K562 (cell line): ENCODE data around the gene BICC1. TPM values are rescaled to one million over a fixed set of nuclear protein-coding genes. Genes with fewer than 3 reads are reported as not detected.

ENCODE experiments used
- ATAC-seq: fragments of 200-7000 bp; cut with Tn5 transposase; 3 replicates; pipeline ENCODE4 v1.9.1; 2020; ENCODE audit warnings: moderate library complexity
- BruUV-seq: library from RNA; stranded (reverse); fragments of 400-500 nt; replicated peaks from 2 replicates; lab custom pipeline; 2021; lab: Mats Ljungman, UMichigan
- CTCF ChIA-PET: fragments of 300-600 bp; formaldehyde crosslinking; extraction: SDS; loops from one replicate; lab custom pipeline; 2021; ENCODE audit warnings: low intra/inter-chr PET ratio; lab: Yijun Ruan, JAX
- POLR2A ChIA-PET: fragments of 300-600, 350-650 bp; sonication (Branson Sonifier 250); formaldehyde crosslinking; extraction: SDS; loops from one replicate; lab custom pipeline; 2021; ENCODE audit warnings: antibody characterized with exemption, inconsistent platforms; lab: Yijun Ruan, JAX
- DNase-seq, 4 experiments: peaks; one replicate each; pipeline versions ENCODE4 v3.0.0 to v3.0.0-alpha.2; 2011 to 2018; ENCODE audit warnings: low spot score in 3 of 4, mixed read lengths in 3 of 4; ENCODE audit errors: extremely low read depth in 1 of 4
- FAIRE-seq: peaks from 2 replicates; lab custom pipeline; 2011; peaks lifted over from hg19 to GRCh38; lab: Jason Lieb, UNC
- H2AFZ ChIP-seq: 2 replicates; pipeline ENCODE4 v1.6.0; 2011; ENCODE audit warnings: low read depth, low read length, control low read depth, inconsistent platforms
- H3K27ac ChIP-seq: fragments of 200-600 bp; 3 replicates; pipeline ENCODE4 v1.8.0; 2011; ENCODE audit warnings: low read depth, mild to moderate bottlenecking, control low read depth, inconsistent platforms, low read length, moderate library complexity, mixed read lengths; ENCODE audit errors: extremely low read depth
- H3K27me3 ChIP-seq, 2 experiments: fragments of 300-600 bp in 1 of 2; 2 replicates in 1 of 2; 3 replicates in 1 of 2; pipeline versions ENCODE4 v1.6.0 to v1.8.0; 2011; ENCODE audit warnings: inconsistent platforms in 2 of 2, low read length in 2 of 2, mild to moderate bottlenecking in 1 of 2, mixed read lengths in 1 of 2, moderate library complexity in 1 of 2; ENCODE audit not compliant: control insufficient read depth in 2 of 2, insufficient read depth in 2 of 2
- H3K36me3 ChIP-seq: fragments of 300-600 bp; 3 replicates; pipeline ENCODE4 v1.8.0; 2011; ENCODE audit warnings: mild to moderate bottlenecking, low read length, inconsistent platforms; ENCODE audit not compliant: control insufficient read depth, insufficient read depth
- H3K4me1 ChIP-seq, 2 experiments: fragments of 200-600 bp in 1 of 2; replicated peaks in 1 of 2; 2 replicates in 1 of 2; 3 replicates in 1 of 2; pipeline versions ENCODE4 v1.5.1 to v1.8.0; 2011; ENCODE audit warnings: inconsistent platforms in 2 of 2, low read length in 2 of 2, mild to moderate bottlenecking in 1 of 2, mixed read lengths in 1 of 2, moderate library complexity in 1 of 2; ENCODE audit not compliant: control insufficient read depth in 2 of 2, insufficient read depth in 2 of 2
- H3K4me2 ChIP-seq: 2 replicates; pipeline ENCODE4 v1.6.1; 2011; ENCODE audit warnings: low read length, control low read depth, inconsistent platforms, mixed read lengths; ENCODE audit not compliant: insufficient read depth
- H3K4me3 ChIP-seq: fragments of 200-600 bp; sonication (generic), shearing (Covaris generic); 2 replicates; pipeline ENCODE4 v1.5.1; 2016; ENCODE audit warnings: control low read depth, inconsistent platforms
- H3K79me2 ChIP-seq: fragments of 200-600 bp; 3 replicates; pipeline ENCODE4 v1.8.0; 2011; ENCODE audit warnings: low read length, inconsistent platforms; ENCODE audit not compliant: control insufficient read depth, insufficient read depth
- H3K9ac ChIP-seq, 2 experiments: 2 replicates each; pipeline versions ENCODE4 v1.6.0 to v1.6.1; 2011; ENCODE audit warnings: low read depth in 2 of 2, low read length in 2 of 2, control low read depth in 1 of 2, inconsistent platforms in 1 of 2, mild to moderate bottlenecking in 1 of 2, mixed read lengths in 1 of 2; ENCODE audit not compliant: insufficient read depth in 1 of 2
- H3K9me1 ChIP-seq: one replicate; pipeline ENCODE4 v1.6.0; 2011; ENCODE audit warnings: inconsistent platforms, mild to moderate bottlenecking, low read length, moderate library complexity; ENCODE audit not compliant: control insufficient read depth, insufficient read depth
- H3K9me3 ChIP-seq: replicated peaks from 2 replicates; pipeline ENCODE4 v1.5.1; 2011; ENCODE audit warnings: low read depth, low read length, inconsistent platforms; ENCODE audit not compliant: control insufficient read depth, insufficient read depth
- H4K20me1 ChIP-seq: replicated peaks from 2 replicates; pipeline ENCODE4 v1.6.1; 2011; ENCODE audit warnings: low read length, inconsistent platforms, mixed read lengths; ENCODE audit not compliant: control insufficient read depth, insufficient read depth
- CAMTA2 ChIP-seq: fragments of 250-450 bp; sonication (Bioruptor Pico); conservative IDR thresholded peaks from 2 replicates; pipeline ENCODE4 v1.5.1; 2022
- CEBPG ChIP-seq, 3 experiments: fragments of 200-800 bp in 1 of 3; sonication (Bioruptor generic) in 1 of 3; sonication (generic) in 1 of 3; formaldehyde crosslinking in 1 of 3; IDR thresholded peaks in 2 of 3; conservative IDR thresholded peaks in 1 of 3; 2 replicates each; pipeline versions ENCODE4 v1.6.1 to v1.8.0; 2016 to 2022; ENCODE audit warnings: missing compliant biosample characterization in 2 of 3, missing genetic modification characterization in 2 of 3, mild to moderate bottlenecking in 1 of 3, missing genetic modification reagents in 1 of 3
- CHD1 ChIP-seq: fragments of 200-600 bp; sonication (generic); IDR thresholded peaks from one replicate; pipeline ENCODE4 v1.6.1; 2012; ENCODE audit warnings: mild to moderate bottlenecking, moderate library complexity, low read length, inconsistent platforms
- CTBP1 ChIP-seq: fragments of 450-650 bp; IDR thresholded peaks from 2 replicates; pipeline ENCODE4 v1.6.1; 2016; ENCODE audit warnings: borderline replicate concordance
- EZH2 ChIP-seq: IDR thresholded peaks from 2 replicates; pipeline ENCODE4 v1.6.1; 2012; ENCODE audit warnings: low read depth, mild to moderate bottlenecking, inconsistent platforms, low read length, borderline replicate concordance
- FOXJ2 ChIP-seq: fragments of 200-800 bp; sonication (Bioruptor generic); IDR thresholded peaks from 2 replicates; pipeline ENCODE4 v1.6.1; 2016; ENCODE audit warnings: missing genetic modification characterization, missing compliant biosample characterization
- KLF1 ChIP-seq: fragments of 450-650 bp; IDR thresholded peaks from 2 replicates; pipeline ENCODE4 v1.6.1; 2016; ENCODE audit warnings: missing genetic modification characterization, missing compliant biosample characterization
- NFIC ChIP-seq: fragments of 450-650 bp; IDR thresholded peaks from 2 replicates; pipeline ENCODE4 v1.6.1; 2017; ENCODE audit warnings: mild to moderate bottlenecking, inconsistent platforms
- NR1H2 ChIP-seq: sonication (generic); formaldehyde crosslinking; IDR thresholded peaks from 2 replicates; pipeline ENCODE4 v1.4.0; 2020; ENCODE audit warnings: mild to moderate bottlenecking, missing genetic modification reagents
- RBM22 ChIP-seq: fragments of 200-400 bp; formaldehyde crosslinking; IDR thresholded peaks from 2 replicates; pipeline ENCODE4 v1.6.1; 2018; ENCODE audit warnings: low read length, low read depth; ENCODE audit not compliant: poor library complexity, severe bottlenecking
- SNRNP70 ChIP-seq: fragments of 200-400 bp; formaldehyde crosslinking; optimal IDR thresholded peaks from 2 replicates; pipeline ENCODE3; 2017; ENCODE audit warnings: low read depth, low read length
- VEZF1 ChIP-seq: fragments of 200-800 bp; sonication (Bioruptor generic); IDR thresholded peaks from 2 replicates; pipeline ENCODE4 v1.6.1; 2017; ENCODE audit warnings: missing genetic modification characterization, missing compliant biosample characterization
- XRCC5 ChIP-seq: fragments of 200-400 bp; formaldehyde crosslinking; IDR thresholded peaks from 2 replicates; pipeline ENCODE4 v1.6.1; 2017; ENCODE audit warnings: low read depth, mild to moderate bottlenecking, low read length
- ZNF197 ChIP-seq: fragments of 200-800 bp; sonication (Bioruptor generic); IDR thresholded peaks from 2 replicates; pipeline ENCODE4 v1.6.1; 2016; ENCODE audit warnings: low read depth, missing genetic modification characterization, missing compliant biosample characterization
- ZNF3 ChIP-seq: fragments of 250-450 bp; sonication (Bioruptor Pico); IDR thresholded peaks from 2 replicates; pipeline ENCODE4 v1.5.0; 2021; ENCODE audit warnings: mild to moderate bottlenecking, moderate library complexity
- ZNF354B ChIP-seq: fragments of 250-450 bp; sonication (Bioruptor Pico); IDR thresholded peaks from 2 replicates; pipeline ENCODE4 v1.4.0; 2020
- ZNF384 ChIP-seq: IDR thresholded peaks from 2 replicates; pipeline ENCODE4 v1.6.1; 2012; ENCODE audit warnings: low read depth, low read length, improper control_type of control experiment
- WGBS: fragments of 100-300 bp; shearing (Covaris generic); methylation state at CpG from one replicate; pipeline ENCODE4 v1.1.6; 2016; ENCODE audit warnings: low coverage, mixed read lengths; ENCODE audit not compliant: insufficient coverage; ENCODE audit errors: missing lambda C conversion rate; 5-methylcytosine and 5-hydroxymethylcytosine counted together
- in situ Hi-C: fragments of 300-500 bp; cut with MboI; formaldehyde crosslinking; loops from 4 replicates; pipeline ENCODE4 v1.15.0; 2018; ENCODE audit warnings: inconsistent platforms, mixed read lengths
- intact Hi-C: fragments of 100-400 bp; cut with micrococcal nuclease; formaldehyde crosslinking; loops from 2 replicates; pipeline ENCODE4 v1.14.2; 2022
- polyA plus RNA-seq, 8 experiments: library from polyadenylated mRNA; depleted of rRNA in 4 of 8; stranded (reverse) in 5 of 8; unstranded in 3 of 8; fragments of >200 nt; fragmentation: Nextera tagmentation in 2 of 8; fragmentation: Illumina TruSeq in 1 of 8; extraction: Ambion mirVana in 2 of 8; extraction: Trizol in 1 of 8; gene quantifications; 2 replicates each; pipeline versions ENCODE4 v1.2.1 to v1.2.3, GENCODE V29; 2011 to 2014; ENCODE audit warnings: inconsistent platforms in 1 of 8, missing spikeins in 1 of 8
- total RNA-seq, 7 experiments: library from RNA; depleted of rRNA in 6 of 7; stranded (reverse); fragments of >200 nt in 6 of 7; fragmentation: Illumina TruSeq in 2 of 7; extraction: Trizol in 2 of 7; gene quantifications; 2 replicates each; pipeline versions ENCODE4 v1.2.1 to v1.2.3, GENCODE V29; 2011 to 2021; ENCODE audit warnings: low replicate concordance in 1 of 7
- TF ChIP-seq, protein P1 (sequence below): fragments of 250-450 bp; sonication (Bioruptor Pico); IDR thresholded peaks from 2 replicates; pipeline ENCODE4 v1.4.0; 2020
- TF ChIP-seq, protein P2 (sequence below): fragments of 200-400 bp; formaldehyde crosslinking; IDR thresholded peaks from 2 replicates; pipeline ENCODE4 v1.6.1; 2017; ENCODE audit warnings: mild to moderate bottlenecking, low read depth, low read length, moderate library complexity

BICC1 gene
- total and polyA plus RNA-seq, 9 of the 15 experiments (the other 6 are each of a cell fraction or from before 2014, with no cell fraction given) = not detected

GRCh38 chr10:58631715-58632114 is 119.0 kb downstream of the BICC1 start:
- WGBS = 3% methylated on average over 2 of the region's 2 CpGs
- Histone ChIP-seq H3K9me3 (no peaks in the 10 kb centered on the region), H3K4me3 (no peak overlapping the region), H3K27ac (no peak overlapping the region), H3K9ac (no peak overlapping the region), H3K9me1 (no peaks in the 10 kb centered on the region)
- ChIA-PET POLR2A (no interaction called here), CTCF (no interaction called here)
- intact Hi-C loops = no loop called here
- TF ChIP-seq EZH2 (no peak), ZNF384 (no peak), ZNF3 (CRISPR knock-in tag) (no peak), RBM22 (no peak), CAMTA2 (no peak), ZNF197 (CRISPR knock-in tag) (no peak), KLF1 (tag) (no peak), CHD1 (no peak), VEZF1 (CRISPR knock-in tag) (no peak), NR1H2 (CRISPR knock-in tag) (no peak), CTBP1 (no peak), ZNF354B (CRISPR knock-in tag) (no peak), CEBPG (CRISPR knock-in tag; IDR thresholded peaks at IDR 0.05) (no peak), CEBPG (tag; conservative IDR thresholded peaks at IDR 0.05 in 1 of 2, IDR thresholded peaks at IDR 0.05 in 1 of 2) (no peak), XRCC5 (no peak), NFIC (no peak), FOXJ2 (no peak), SNRNP70 (no peak)
- TF ChIP-seq, protein P1, sequence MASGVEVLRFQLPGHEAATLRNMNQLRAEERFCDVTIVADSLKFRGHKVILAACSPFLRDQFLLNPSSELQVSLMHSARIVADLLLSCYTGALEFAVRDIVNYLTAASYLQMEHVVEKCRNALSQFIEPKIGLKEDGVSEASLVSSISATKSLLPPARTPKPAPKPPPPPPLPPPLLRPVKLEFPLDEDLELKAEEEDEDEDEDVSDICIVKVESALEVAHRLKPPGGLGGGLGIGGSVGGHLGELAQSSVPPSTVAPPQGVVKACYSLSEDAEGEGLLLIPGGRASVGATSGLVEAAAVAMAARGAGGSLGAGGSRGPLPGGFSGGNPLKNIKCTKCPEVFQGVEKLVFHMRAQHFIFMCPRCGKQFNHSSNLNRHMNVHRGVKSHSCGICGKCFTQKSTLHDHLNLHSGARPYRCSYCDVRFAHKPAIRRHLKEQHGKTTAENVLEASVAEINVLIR = no peak
- TF ChIP-seq, protein P2, sequence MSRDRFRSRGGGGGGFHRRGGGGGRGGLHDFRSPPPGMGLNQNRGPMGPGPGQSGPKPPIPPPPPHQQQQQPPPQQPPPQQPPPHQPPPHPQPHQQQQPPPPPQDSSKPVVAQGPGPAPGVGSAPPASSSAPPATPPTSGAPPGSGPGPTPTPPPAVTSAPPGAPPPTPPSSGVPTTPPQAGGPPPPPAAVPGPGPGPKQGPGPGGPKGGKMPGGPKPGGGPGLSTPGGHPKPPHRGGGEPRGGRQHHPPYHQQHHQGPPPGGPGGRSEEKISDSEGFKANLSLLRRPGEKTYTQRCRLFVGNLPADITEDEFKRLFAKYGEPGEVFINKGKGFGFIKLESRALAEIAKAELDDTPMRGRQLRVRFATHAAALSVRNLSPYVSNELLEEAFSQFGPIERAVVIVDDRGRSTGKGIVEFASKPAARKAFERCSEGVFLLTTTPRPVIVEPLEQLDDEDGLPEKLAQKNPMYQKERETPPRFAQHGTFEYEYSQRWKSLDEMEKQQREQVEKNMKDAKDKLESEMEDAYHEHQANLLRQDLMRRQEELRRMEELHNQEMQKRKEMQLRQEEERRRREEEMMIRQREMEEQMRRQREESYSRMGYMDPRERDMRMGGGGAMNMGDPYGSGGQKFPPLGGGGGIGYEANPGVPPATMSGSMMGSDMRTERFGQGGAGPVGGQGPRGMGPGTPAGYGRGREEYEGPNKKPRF = no peak
- TF ChIP-seq, all 486 proteins: peak for 0
- Histone ChIP-seq H3K79me2 (no peaks in the 10 kb centered on the region), H2AFZ (no peak overlapping the region), H3K4me1 (no peaks in the 10 kb centered on the region), H3K4me2 (no peak overlapping the region), H4K20me1 (no peaks in the 10 kb centered on the region), H3K36me3 (no peaks in the 10 kb centered on the region), H3K27me3 (no peaks in the 10 kb centered on the region)
- ATAC-seq = no peak
- FAIRE-seq = no peak
- in situ Hi-C loops = no loop called here
- no peak for DNase-seq
- BruUV-seq = no TSS peak
